ELR (cell line): Measurements from ENCODE around the gene BRI3.

Source experiments
- DNase-seq: peaks from one replicate; pipeline ENCODE4 v3.0.0-alpha.2; 2015; ENCODE audit warnings: low read depth

Gene BRI3

GRCh38 chr7:98252425-98253054 lies 28.9 kb upstream of the BRI3 start:
- DNase-seq: peak; percentile 3

- DNase-seq: no peak
Observed at GRCh38 chr7:98254516-98254915, 27.0 kb upstream of the BRI3 start.

GRCh38 chr7:98254951-98255610 lies 26.4 kb upstream of the BRI3 start:
- DNase-seq: no peak

- DNase-seq: no peak
Observed at GRCh38 chr7:98256431-98256830, 25.1 kb upstream of the BRI3 start.

- no peak for DNase-seq
Observed at GRCh38 chr7:98257701-98258100, 23.8 kb upstream of the BRI3 start.

- DNase-seq: peak; percentile 74
Observed at GRCh38 chr7:98265841-98266271, 15.6 kb upstream of the BRI3 start.

- DNase-seq: peak; percentile 46
Observed at GRCh38 chr7:98266840-98267239, 14.6 kb upstream of the BRI3 start.

- no peak for DNase-seq
Observed at GRCh38 chr7:98267303-98267702, 14.2 kb upstream of the BRI3 start.

GRCh38 chr7:98276241-98276761 lies 5.2 kb upstream of the BRI3 start:
- DNase-seq: no peak

- DNase-seq: no peak
Observed at GRCh38 chr7:98278408-98278807, 3.1 kb upstream of the BRI3 start.

- DNase-seq: no peak
Observed at GRCh38 chr7:98278936-98279335, 2.5 kb upstream of the BRI3 start.

- no peak for DNase-seq
Observed at GRCh38 chr7:98280296-98280695, 1.2 kb upstream of the BRI3 start.

GRCh38 chr7:98281757-98282606 lies 496 bp downstream of the BRI3 start:
- DNase-seq: peak; percentile 33

GRCh38 chr7:98282703-98283102 lies 1.2 kb downstream of the BRI3 start:
- DNase-seq: peak; percentile 40

- peak; percentile 78 for DNase-seq
Observed at GRCh38 chr7:98283127-98283886, 1.8 kb downstream of the BRI3 start.

GRCh38 chr7:98283887-98284222 lies 2.4 kb downstream of the BRI3 start:
- DNase-seq: peak; percentile 48

GRCh38 chr7:98284335-98285036 lies 3.0 kb downstream of the BRI3 start:
- peak; percentile 84 for DNase-seq

GRCh38 chr7:98285157-98286092 lies 3.9 kb downstream of the BRI3 start:
- DNase-seq: peak; percentile 19

- peak; percentile 94 for DNase-seq
Observed at GRCh38 chr7:98286093-98286539, 4.6 kb downstream of the BRI3 start.
